Testis (tissue), 3 donors: Measurements from ENCODE around the gene TTYH2. TPM values are rescaled to one million over a fixed set of nuclear protein-coding genes. Genes with fewer than 3 reads are reported as not detected.

Experiments used
- DNase-seq: peaks from one replicate; pipeline ENCODE4 v3.0.0-alpha.2; 2019
- H3K27ac ChIP-seq, 2 donors: fragments of 200-600 bp; sonication (generic); one replicate each; pipeline ENCODE4 v1.5.1; 2019
- H3K27me3 ChIP-seq: fragments of 200-600 bp; sonication (generic); one replicate; pipeline ENCODE4 v1.5.1; 2019
- H3K36me3 ChIP-seq: fragments of 200-600 bp; sonication (generic); one replicate; pipeline ENCODE4 v1.5.1; 2017; ENCODE audit warnings: low read depth; ENCODE audit errors: missing control alignments
- H3K4me1 ChIP-seq: fragments of 200-600 bp; sonication (generic); one replicate; pipeline ENCODE4 v1.5.1; 2019
- H3K4me3 ChIP-seq, 2 donors: fragments of 200-600 bp; sonication (generic); one replicate each; pipeline ENCODE4 v1.5.1; 2017 to 2019
- H3K9me3 ChIP-seq: fragments of 200-600 bp; sonication (generic); one replicate; pipeline ENCODE4 v1.5.1; 2017
- POLR2A ChIP-seq: fragments of 450-650 bp; IDR thresholded peaks from one replicate; pipeline ENCODE4 v1.6.1; 2017; ENCODE audit warnings: antibody characterized with exemption, mild to moderate bottlenecking, moderate library complexity
- WGBS, 2 donors: methylation state at CpG; one replicate each; pipeline ENCODE4 v1.1.5; 2018; 5-methylcytosine and 5-hydroxymethylcytosine counted together
- intact Hi-C: fragments of 100-400 bp; cut with DNase I; formaldehyde crosslinking; loops from one replicate; pipeline ENCODE4 v1.15.1; 2023; ENCODE audit warnings: low total_unique reads
- polyA plus RNA-seq: library from polyadenylated mRNA; stranded (reverse); fragments of 350-450 nt; fragmentation: Illumina TruSeq; extraction: RNeasy Lipid Tissue Mini Kit (QIAGEN cat#74804); gene quantifications from one replicate; pipeline ENCODE4 v1.2.3, GENCODE V29; 2014; ENCODE audit warnings: low read depth, low replicate concordance; ENCODE audit not compliant: insufficient read depth
- total RNA-seq, 2 donors: library from RNA; depleted of rRNA; stranded (reverse); fragments of >200 nt; gene quantifications; one replicate each; pipeline ENCODE4 v1.2.3, GENCODE V29; 2016
- TF ChIP-seq, protein P1 (sequence below), 3 experiments: fragments of 450-650 bp in 2 of 3; fragments of 200-600 bp in 1 of 3; sonication (generic) in 1 of 3; IDR thresholded peaks; one replicate each; pipeline ENCODE4 v1.5.1; 2016 to 2019; ENCODE audit warnings: antibody characterized with exemption in 3 of 3, mild to moderate bottlenecking in 2 of 3, moderate library complexity in 1 of 3

TTYH2 gene
- total and polyA plus RNA-seq, 3 donors from 2014 or later, result 52.7 to 73.5 (median 69.7) TPM

DNA sequence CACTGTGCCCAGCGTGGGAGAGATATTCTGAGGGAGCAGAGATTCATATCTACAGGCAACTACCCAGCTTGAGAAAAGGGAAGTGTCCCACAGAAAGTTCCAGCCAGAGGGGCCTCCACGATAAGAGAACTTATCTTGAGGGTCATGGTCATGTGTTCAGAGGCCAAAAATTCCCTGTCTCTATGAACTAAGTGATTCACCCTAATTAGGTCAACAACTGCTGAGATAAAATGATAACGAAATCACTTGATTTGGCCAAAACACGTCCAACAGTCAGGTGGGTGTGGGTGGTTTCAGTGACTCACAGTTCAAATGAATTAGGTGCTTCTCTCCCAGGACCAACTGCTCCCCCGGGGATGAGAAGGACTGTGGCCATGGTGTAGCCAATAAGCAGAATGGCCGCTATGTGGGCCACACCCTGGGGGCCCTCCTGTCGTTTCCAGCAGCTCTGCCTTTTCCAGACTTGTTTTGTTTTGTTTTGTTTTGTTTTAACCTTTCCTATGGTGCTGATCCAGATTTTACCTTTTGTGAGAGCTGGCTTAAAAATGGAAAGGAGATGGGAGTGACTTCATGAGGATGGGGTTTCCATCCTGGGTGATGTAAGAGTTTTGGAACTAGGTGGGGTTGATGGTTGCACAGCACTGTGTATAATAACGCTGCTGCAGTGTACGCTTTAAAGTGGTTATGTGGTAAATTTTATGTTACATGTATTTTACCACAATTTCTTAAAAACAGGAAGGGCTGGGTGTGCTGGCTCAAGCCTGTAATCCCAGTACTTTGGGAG lies 69.4 kb downstream of the TTYH2 start:
- TF ChIP-seq, protein P1, sequence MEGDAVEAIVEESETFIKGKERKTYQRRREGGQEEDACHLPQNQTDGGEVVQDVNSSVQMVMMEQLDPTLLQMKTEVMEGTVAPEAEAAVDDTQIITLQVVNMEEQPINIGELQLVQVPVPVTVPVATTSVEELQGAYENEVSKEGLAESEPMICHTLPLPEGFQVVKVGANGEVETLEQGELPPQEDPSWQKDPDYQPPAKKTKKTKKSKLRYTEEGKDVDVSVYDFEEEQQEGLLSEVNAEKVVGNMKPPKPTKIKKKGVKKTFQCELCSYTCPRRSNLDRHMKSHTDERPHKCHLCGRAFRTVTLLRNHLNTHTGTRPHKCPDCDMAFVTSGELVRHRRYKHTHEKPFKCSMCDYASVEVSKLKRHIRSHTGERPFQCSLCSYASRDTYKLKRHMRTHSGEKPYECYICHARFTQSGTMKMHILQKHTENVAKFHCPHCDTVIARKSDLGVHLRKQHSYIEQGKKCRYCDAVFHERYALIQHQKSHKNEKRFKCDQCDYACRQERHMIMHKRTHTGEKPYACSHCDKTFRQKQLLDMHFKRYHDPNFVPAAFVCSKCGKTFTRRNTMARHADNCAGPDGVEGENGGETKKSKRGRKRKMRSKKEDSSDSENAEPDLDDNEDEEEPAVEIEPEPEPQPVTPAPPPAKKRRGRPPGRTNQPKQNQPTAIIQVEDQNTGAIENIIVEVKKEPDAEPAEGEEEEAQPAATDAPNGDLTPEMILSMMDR (IDR thresholded peaks at IDR 0.05), result no peak
- TF ChIP-seq POLR2A, result no peak
- intact Hi-C loops, result no loop called here
- Histone ChIP-seq H3K9me3 (no peaks in the 10 kb centered on the region), H3K4me3 (no peak overlapping the region), H3K36me3 (no peaks in the 10 kb centered on the region), H3K4me1 (no peaks in the 10 kb centered on the region), H3K27ac (no peak overlapping the region), H3K27me3 (no peaks in the 10 kb centered on the region)
- no peak for DNase-seq
- WGBS, 2 donors, result 66 to 81% methylated on average over 9 of the region's 9 CpGs

DNA sequence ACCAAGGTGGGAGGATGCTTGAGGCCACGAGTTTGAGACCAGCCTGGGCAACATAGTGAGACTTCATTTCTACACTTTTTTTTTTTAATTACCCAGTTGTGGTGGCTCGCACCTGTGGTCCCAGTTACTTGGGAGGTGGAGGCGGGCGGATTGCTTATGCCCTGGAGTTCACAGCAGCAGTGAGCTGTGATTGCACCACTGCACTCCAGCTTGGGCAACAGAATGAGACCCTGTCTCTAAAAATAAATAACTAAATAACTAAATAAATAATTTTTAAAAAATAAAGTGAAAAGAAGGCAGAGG lies 70.0 kb downstream of the TTYH2 start:
- intact Hi-C loops, result no loop called here
- no peak overlapping the region for H3K27ac ChIP-seq
- WGBS, 2 donors, result 85 to 94% methylated on average over 4 of the region's 4 CpGs
- no peaks in the 10 kb centered on the region for H3K36me3 ChIP-seq
- no peak for TF ChIP-seq POLR2A
- TF ChIP-seq, protein P1 (IDR thresholded peaks at IDR 0.05), result no peak
- H3K9me3 ChIP-seq, result no peaks in the 10 kb centered on the region
- no peaks in the 10 kb centered on the region for H3K27me3 ChIP-seq
- no peak for DNase-seq
- H3K4me1 ChIP-seq, result no peaks in the 10 kb centered on the region
- H3K4me3 ChIP-seq, result no peak overlapping the region

DNA sequence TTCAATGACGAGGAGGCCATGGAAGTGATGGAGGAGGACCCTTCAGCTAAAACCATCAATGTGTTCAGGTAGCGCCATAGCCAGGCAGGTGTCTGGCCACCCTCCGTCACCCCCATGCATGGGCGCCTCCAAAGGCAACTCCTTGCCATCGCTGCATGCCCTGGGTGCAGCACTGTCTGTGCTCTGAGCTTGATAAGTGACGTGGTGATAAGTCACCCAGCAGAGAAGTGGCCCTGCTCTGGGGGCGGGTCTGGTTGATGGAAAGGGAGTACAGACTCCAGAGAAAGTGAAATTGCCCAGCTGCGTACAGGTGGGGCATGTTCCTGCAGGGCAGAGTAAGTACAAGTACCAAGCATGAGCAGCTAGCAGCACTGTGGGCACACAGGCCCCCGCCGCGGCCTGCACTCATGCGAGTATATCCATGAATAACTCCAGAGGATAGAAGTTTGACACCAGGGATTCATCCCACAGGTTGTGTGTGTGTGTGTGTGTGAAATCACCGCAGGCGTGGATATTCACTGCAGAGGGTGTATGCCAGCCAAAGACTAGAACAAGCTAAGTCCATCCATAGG lies 73.7 kb downstream of the TTYH2 start:
- Histone ChIP-seq H3K36me3 (no peaks in the 10 kb centered on the region), H3K4me1 (no peaks in the 10 kb centered on the region), H3K9me3 (no peaks in the 10 kb centered on the region), H3K27me3 (no peaks in the 10 kb centered on the region), H3K27ac (no peak overlapping the region), H3K4me3 (no peak overlapping the region)
- TF ChIP-seq, protein P1 (IDR thresholded peaks at IDR 0.05), result no peak
- no peak for TF ChIP-seq POLR2A
- DNase-seq, result no peak
- WGBS, 2 donors, result 83 to 84% methylated on average over 8 to 14 of the region's 14 CpGs
- intact Hi-C loops, result no loop called here

DNA sequence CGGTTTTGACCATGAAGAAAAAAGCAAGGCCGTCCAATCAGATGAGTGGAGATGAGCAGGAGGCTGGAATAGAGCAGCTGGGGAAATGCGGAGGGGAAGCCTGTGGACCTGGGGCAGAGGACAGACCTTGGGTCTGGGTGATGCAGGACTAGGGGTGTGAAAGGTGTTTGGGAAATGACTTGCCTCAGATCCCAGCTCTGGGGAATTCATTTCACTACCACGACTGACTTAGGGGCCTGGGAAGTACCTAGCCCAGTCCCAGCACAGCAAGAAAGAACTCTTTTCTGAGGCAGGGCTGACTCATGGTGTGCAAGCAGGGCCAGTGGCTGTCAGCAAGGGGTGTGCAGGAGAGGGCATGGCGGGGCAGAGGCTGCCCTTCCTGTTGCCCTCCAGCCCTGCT lies 75.4 kb downstream of the TTYH2 start:
- no peaks in the 10 kb centered on the region for H3K27me3 ChIP-seq
- WGBS, 2 donors, result 54 to 74% methylated on average over 5 of the region's 5 CpGs
- H3K27ac ChIP-seq, result no peak overlapping the region
- TF ChIP-seq, protein P1 (IDR thresholded peaks at IDR 0.05), result no peak
- no peak for TF ChIP-seq POLR2A
- no peaks in the 10 kb centered on the region for H3K9me3 ChIP-seq
- no peaks in the 10 kb centered on the region for H3K4me1 ChIP-seq
- intact Hi-C loops, result no loop called here
- no peak overlapping the region for H3K4me3 ChIP-seq
- H3K36me3 ChIP-seq, result no peaks in the 10 kb centered on the region
- DNase-seq, result no peak

DNA sequence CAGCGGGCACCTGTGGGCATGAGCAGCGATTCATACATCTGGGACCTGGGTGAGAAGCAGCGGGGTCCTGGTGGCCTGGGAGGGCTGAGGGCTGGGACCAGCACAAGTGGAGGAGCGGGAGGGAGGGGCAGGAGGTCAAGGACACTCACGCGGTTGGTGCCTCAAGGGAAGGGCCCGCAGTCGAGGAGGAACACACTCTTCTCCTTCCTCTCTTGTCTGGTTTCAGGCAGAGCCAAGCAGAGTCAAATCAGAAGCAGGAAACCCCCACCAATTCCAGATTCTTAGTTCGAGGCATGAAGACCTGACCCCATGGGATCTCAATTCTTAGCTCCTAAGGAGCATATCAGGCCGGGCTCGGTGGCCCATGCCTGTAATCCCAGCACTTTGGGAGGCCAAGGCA lies 76.3 kb downstream of the TTYH2 start:
- H3K4me3 ChIP-seq, result no peak overlapping the region
- H3K9me3 ChIP-seq, result no peaks in the 10 kb centered on the region
- H3K27me3 ChIP-seq, result no peaks in the 10 kb centered on the region
- H3K4me1 ChIP-seq, result no peaks in the 10 kb centered on the region
- TF ChIP-seq, protein P1 (IDR thresholded peaks at IDR 0.05), result no peak
- TF ChIP-seq POLR2A, result no peak
- H3K36me3 ChIP-seq, result no peaks in the 10 kb centered on the region
- intact Hi-C loops, result no loop called here
- WGBS, 2 donors, result 42 to 62% methylated on average over 11 of the region's 11 CpGs
- no peak for DNase-seq
- H3K27ac ChIP-seq, result no peak overlapping the region
